Erythroblast (primary cell): ENCODE results near the gene THAP3.

Source experiments
- DNase-seq, 2 experiments: peaks; one replicate each; lab custom pipeline; 2025; lab: John Stamatoyannopoulos, UW
- GATA1 ChIP-seq: IDR thresholded peaks from 2 replicates; pipeline ENCODE4 v1.6.1; 2011; ENCODE audit warnings: low read depth, mild to moderate bottlenecking, control low read depth, low read length, moderate library complexity
- POLR2A ChIP-seq: IDR thresholded peaks from 2 replicates; pipeline ENCODE4 v1.6.1; 2011; ENCODE audit warnings: mild to moderate bottlenecking, low read length

THAP3 gene

GRCh38 chr1:6603915-6604558, 20.6 kb upstream of the THAP3 start:
- no peak for TF ChIP-seq GATA1
- TF ChIP-seq POLR2A = no peak
- DNase-seq = no peak

GRCh38 chr1:6612641-6613360, 11.9 kb upstream of the THAP3 start:
- TF ChIP-seq POLR2A (peak; percentile 57), GATA1 (no peak)
- DNase-seq = peak in 1 of 2 experiments; percentile 67

- peak; percentile 99 to 100 for DNase-seq
- TF ChIP-seq POLR2A (no peak), GATA1 (no peak)
Measured at GRCh38 chr1:6613361-6614018, 11.2 kb upstream of the THAP3 start, which contains the start of gene PHF13. TSS of gene PHF13 (plus strand) at chr1:6613731. CDS start at chr1:6614067, 336 bp downstream.

- DNase-seq = peak; percentile 72 to 78
- TF ChIP-seq POLR2A (no peak), GATA1 (no peak)
Measured at GRCh38 chr1:6614019-6614928, 10.4 kb upstream of the THAP3 start.

GRCh38 chr1:6614929-6615785, 9.5 kb upstream of the THAP3 start:
- no peak for DNase-seq

GRCh38 chr1:6619045-6619444, 5.6 kb upstream of the THAP3 start:
- DNase-seq = no peak
- TF ChIP-seq GATA1 = no peak
- no peak for TF ChIP-seq POLR2A

More at GRCh38 chr1:6614929-6615785, 9.5 kb upstream of the THAP3 start:
- TF ChIP-seq POLR2A = no peak
- TF ChIP-seq GATA1 = no peak

- DNase-seq = no peak
- no peak for TF ChIP-seq GATA1
- TF ChIP-seq POLR2A = no peak
Measured at GRCh38 chr1:6621429-6622391, 3.0 kb upstream of the THAP3 start.

- TF ChIP-seq POLR2A (no peak), GATA1 (no peak)
- no peak for DNase-seq
Measured at GRCh38 chr1:6622396-6623152, 2.1 kb upstream of the THAP3 start.

- TF ChIP-seq POLR2A (no peak), GATA1 (no peak)
- DNase-seq = no peak
Measured at GRCh38 chr1:6623269-6623965, 1.3 kb upstream of the THAP3 start.

GRCh38 chr1:6625584-6626149, 999 bp downstream of the THAP3 start:
- peak; percentile 65 to 70 for DNase-seq
- TF ChIP-seq POLR2A (no peak), GATA1 (no peak)
